GM15510 (cell line): ENCODE measurements around the gene CDH23.

Experiments used
- POLR2A ChIP-seq: IDR thresholded peaks from 3 replicates; pipeline ENCODE4 v1.6.1; 2011; ENCODE audit warnings: borderline replicate concordance; ENCODE audit not compliant: insufficient read length; ENCODE audit errors: extremely low read depth

CDH23 gene

GRCh38 chr10:71641986-71642385, 245.3 kb downstream of the CDH23 start:
- no peak for TF ChIP-seq POLR2A

DNA sequence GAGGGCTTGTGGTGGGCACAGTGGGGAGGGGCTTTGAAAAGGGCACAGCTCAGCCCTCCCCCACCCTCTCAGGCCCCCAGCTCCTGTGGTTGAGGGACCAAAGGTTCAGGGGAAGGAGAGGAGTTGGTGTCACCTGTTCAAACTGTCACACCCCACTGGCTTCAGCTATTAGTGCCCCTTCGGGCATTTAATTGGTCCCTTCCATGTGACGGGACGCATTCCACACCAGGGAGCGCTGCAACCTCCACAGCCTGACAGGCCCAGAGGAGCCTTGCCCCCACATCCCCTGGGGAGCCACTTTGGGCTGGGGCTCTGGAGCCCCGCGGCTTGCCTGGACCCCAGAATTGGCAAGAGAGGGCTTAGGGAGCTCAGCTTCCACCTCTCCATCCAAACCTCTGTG, 247.2 kb downstream of the CDH23 start:
- TF ChIP-seq POLR2A: no peak

DNA sequence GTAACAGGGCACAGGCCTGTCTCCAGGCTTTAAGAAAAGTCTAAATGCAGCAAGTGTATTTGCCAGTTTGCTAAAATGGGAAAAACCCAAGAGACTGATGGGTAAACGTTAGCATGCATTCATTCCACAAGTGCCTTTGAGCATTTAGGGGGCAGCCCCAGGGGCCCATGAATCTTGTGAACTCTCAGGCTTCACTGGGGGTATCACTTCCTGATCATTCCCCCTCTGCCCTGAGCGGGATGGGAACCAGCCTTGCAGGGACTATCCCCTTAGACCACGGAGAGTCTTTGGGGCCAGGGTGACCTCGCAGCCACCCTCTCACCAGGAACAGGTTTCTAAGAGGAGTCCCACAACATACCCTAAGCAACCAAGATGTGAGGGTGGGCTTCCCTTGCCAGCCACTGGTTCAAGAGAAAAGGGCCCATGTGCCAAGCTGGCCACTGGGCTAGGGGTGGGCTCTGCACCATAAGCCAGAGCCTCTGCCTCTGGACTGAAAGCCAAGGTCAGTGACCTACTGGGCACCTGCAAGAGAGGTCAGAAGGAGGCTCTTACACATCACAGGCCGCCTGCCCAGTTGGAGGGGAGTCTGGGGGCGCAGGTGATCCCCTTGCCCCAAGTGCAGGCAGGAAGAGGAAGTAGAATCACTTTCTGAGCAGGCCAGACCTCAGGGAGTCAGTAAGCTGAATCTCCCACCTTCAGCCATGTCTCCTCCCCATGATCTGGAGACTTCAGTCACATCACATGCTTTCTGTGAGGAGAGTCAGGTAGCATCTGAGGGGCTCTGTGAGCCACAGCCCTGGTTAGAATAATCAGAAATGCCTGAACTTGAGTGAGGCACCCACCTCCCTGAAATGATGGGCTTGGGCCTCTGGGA, 247.8 kb downstream of the CDH23 start:
- no peak for TF ChIP-seq POLR2A

DNA sequence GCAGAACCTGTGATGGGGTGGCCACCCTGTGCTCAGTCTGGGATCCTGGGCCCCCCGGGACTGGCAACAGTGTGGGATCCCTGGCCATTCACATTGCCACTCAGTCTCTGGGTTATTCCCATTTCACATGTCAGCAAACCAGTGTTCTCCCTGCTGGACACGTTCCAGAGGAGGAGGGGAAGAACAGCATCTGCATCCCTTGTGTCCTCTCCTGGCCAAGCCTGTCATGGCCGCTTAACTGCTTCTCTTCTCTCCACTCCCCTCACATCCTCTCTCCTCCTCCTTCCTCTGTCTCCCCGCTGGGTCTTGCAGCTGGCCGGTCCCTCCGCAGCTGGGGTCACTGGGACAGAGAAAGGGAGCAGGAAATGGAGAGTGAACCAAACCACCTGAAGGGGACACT, 248.5 kb downstream of the CDH23 start:
- TF ChIP-seq POLR2A: no peak

- TF ChIP-seq POLR2A: no peak
These were observed 249.3 kb downstream of the CDH23 start for GRCh38 chr10:71646037-71646436.

DNA sequence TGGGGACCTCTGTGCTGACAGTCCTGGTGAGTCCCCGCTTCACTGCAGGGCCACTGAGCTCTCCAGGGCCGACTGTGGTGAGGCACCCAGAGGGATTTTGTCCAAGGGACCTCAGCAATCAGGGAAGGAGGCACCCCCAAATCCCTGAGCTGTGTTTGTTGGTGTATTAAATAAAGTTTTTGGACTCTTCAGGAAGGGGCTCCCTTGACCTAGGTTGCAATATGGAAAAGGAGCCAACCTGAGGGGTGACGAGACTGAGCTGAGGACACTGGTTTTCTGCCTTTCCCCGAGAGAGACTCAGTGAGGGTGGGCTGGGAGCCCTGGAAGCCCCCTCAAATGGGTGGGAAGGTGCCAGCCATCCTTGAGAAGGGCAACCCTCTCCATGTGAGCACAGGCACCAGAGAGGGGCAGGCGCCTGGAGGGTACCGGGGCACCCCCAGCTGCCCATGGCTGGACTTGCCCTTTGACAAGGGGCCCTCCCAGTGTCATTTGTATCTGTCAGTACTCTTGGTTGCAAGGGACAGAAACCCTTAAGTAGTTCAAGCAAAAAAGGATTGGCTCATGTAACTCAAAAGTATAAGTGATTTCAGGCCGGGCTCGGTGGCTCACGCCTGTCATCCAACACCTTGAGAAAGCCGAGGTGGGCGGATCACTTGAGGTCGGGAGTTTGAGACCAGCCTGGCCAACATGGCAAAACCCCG, 250.0 kb downstream of the CDH23 start:
- no peak for TF ChIP-seq POLR2A

DNA sequence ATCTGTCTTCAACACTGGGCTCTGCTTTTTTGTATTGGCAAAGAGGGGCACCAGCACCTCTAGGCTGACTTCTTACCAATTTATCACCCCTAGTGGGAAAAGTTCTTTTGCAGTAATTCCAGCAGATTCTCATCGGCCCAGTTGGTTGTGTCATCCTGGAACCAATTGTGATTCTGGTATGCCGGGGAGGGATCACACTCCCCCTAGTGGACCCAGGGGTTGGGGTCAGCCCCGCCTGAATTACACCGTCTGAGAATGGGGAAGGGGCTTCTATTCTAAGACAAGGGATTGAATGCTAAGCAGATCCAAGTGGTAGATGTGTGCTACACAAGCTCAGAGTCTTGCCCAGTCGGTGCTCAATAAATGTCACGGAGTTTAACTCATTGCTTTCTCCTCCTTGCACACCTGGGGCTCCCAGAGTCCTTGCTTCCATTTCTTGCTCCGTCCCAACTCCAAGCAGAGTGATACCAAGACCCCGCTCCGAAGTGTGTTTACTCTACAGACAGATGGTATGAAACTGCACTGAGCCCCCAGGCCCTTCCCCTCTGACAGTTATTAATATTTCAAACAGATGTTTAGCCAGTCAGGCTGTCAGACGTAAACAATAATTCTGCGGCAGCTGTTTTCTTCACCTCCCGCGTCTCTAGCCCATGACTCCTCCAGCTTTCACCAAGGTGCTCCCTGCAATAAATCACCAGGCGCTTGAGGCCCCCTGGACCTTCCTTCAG, 251.0 kb downstream of the CDH23 start:
- TF ChIP-seq POLR2A: no peak

DNA sequence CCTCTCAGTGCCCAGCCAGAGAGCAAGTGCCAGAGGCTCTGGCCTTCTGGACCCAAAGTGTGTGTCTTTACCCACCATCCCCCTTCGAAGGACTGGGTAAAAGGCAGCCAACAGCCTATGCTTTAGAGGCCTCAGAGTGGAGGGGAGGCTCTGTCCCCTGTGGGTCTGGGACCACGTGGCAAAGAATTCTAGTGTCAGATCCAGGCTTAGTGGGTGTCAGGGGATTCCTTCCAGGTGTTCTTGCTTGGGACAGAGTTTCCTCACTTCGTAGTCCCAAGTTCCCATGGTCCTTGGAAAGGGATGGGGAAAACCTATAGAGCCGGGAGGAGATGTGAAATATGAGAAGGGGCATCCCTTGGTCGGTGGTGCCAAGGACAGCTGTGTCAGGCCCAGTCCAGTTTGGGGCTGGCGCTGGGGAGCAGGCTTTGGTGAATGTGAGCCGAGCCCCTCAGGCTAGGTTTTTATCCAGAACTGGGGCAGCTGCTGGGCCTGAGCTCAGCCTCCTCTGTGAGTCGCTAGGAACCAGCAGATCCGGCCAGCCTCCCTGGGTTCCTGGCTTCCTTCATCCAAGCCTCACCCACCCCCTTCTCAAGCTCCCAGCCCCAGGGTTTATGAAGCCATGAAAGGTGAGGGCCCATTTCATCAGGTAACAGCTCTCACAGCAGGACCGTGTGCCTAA, 251.7 kb downstream of the CDH23 start:
- TF ChIP-seq POLR2A: no peak

GRCh38 chr10:71648933-71649320, 252.2 kb downstream of the CDH23 start:
- no peak for TF ChIP-seq POLR2A

GRCh38 chr10:71649631-71650030, 252.9 kb downstream of the CDH23 start:
- TF ChIP-seq POLR2A: no peak

DNA sequence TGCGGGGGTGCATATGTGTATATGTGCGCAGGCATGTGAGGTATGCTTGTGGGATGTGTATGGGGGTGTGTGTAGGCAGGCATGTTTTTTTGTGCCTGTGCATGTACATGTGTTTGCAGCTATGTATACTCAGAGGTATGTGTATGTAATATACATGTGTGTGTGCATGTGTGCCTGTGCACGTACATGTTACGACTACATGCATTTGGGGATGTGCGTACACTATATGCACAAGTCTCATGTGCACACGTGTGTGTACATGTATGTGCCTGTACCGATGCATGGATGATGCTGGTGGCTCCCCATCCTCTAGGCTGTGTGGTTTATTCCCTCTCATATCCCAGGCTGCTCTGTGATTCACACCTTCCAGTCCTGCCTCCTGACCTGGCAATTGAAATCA, 253.7 kb downstream of the CDH23 start:
- no peak for TF ChIP-seq POLR2A

DNA sequence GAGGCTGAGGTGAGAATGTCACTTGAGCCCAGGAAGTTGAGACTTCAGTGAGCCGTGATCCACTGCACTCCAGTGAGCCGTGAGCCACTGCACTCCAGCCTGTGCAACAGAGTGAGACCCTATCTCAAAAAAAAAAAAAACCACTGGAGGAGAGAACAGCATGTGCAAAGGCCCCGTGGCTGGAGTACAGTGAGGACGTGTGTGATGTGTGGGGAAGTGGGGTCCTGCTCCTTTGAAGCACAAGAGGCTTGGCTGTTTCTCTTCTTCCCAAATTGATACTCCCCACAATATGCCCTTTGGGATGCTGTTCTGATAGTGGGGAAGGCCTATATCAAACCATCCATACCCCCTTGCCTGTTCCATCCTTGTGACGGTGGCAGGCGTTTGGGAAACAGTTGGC, 254.7 kb downstream of the CDH23 start:
- no peak for TF ChIP-seq POLR2A

GRCh38 chr10:71651928-71652327, 255.2 kb downstream of the CDH23 start:
- TF ChIP-seq POLR2A: no peak

- TF ChIP-seq POLR2A: no peak
These were observed 256.3 kb downstream of the CDH23 start for GRCh38 chr10:71653044-71653443.

GRCh38 chr10:71656220-71656619, 259.5 kb downstream of the CDH23 start:
- no peak for TF ChIP-seq POLR2A
